K562 (cell line): ENCODE results near the gene LZTR1. TPM values are rescaled to one million over a fixed set of nuclear protein-coding genes. Genes with fewer than 3 reads are reported as not detected.
A peak's percentile ranks its signal among the peaks of the same experiment; 100 is the strongest.

Experiments used
- CBFB ChIP-seq: sonication (generic); formaldehyde crosslinking; IDR thresholded peaks from 2 replicates; pipeline ENCODE4 v1.4.0; 2020; ENCODE audit warnings: mild to moderate bottlenecking, missing genetic modification reagents
- ERF ChIP-seq: fragments of 450-650 bp; formaldehyde crosslinking; IDR thresholded peaks from 2 replicates; pipeline ENCODE4 v1.4.0; 2020; ENCODE audit warnings: mild to moderate bottlenecking, mixed read lengths
- MAZ ChIP-seq, 2 experiments: fragments of 450-650 bp in 1 of 2; sonication (generic) in 1 of 2; formaldehyde crosslinking; IDR thresholded peaks in 1 of 2; conservative IDR thresholded peaks in 1 of 2; 2 replicates each; pipeline versions ENCODE4 v1.4.0 to v1.5.0; 2020; ENCODE audit warnings: mild to moderate bottlenecking in 1 of 2, missing genetic modification reagents in 1 of 2
- NCOA4 ChIP-seq: fragments of 450-650 bp; IDR thresholded peaks from 2 replicates; pipeline ENCODE4 v1.6.1; 2018; ENCODE audit warnings: mild to moderate bottlenecking; ENCODE audit not compliant: partially characterized antibody
- NFIX ChIP-seq: fragments of 250-450 bp; sonication (Bioruptor Pico); IDR thresholded peaks from 2 replicates; pipeline ENCODE4 v1.4.0; 2020; ENCODE audit warnings: low read depth, mild to moderate bottlenecking, moderate library complexity
- NR3C1 ChIP-seq: sonication (generic); formaldehyde crosslinking; IDR thresholded peaks from 2 replicates; pipeline ENCODE4 v1.8.1; 2022; ENCODE audit warnings: missing genetic modification reagents
- PHB ChIP-seq: fragments of 250-450 bp; sonication (Bioruptor Pico); IDR thresholded peaks from 2 replicates; pipeline ENCODE4 v1.5.0; 2021
- SAP30 ChIP-seq: fragments of 200-600 bp; sonication (generic); IDR thresholded peaks from 2 replicates; pipeline ENCODE4 v1.6.1; 2012; ENCODE audit warnings: borderline replicate concordance, low read depth, mild to moderate bottlenecking, moderate library complexity, low read length, control low read depth, inconsistent platforms; ENCODE audit not compliant: insufficient read depth, poor library complexity, severe bottlenecking
- SMAD4 ChIP-seq: fragments of 250-450 bp; sonication (Bioruptor Pico); conservative IDR thresholded peaks from 2 replicates; pipeline ENCODE4 v1.8.0; 2021; ENCODE audit warnings: inconsistent platforms, mild to moderate bottlenecking, moderate library complexity
- SMARCC2 ChIP-seq: fragments of 450-650 bp; IDR thresholded peaks from 2 replicates; pipeline ENCODE4 v1.6.1; 2017; ENCODE audit warnings: antibody characterized with exemption, moderate library complexity, mild to moderate bottlenecking, low read depth
- WHSC1 ChIP-seq: IDR thresholded peaks from one replicate; pipeline ENCODE4 v1.6.1; 2012; ENCODE audit warnings: low read length, control low read depth, inconsistent platforms
- ZNF165 ChIP-seq: fragments of 250-450 bp; sonication (Bioruptor Pico); IDR thresholded peaks from 2 replicates; pipeline ENCODE4 v1.4.0; 2020; ENCODE audit warnings: borderline replicate concordance
- ZNF212 ChIP-seq: fragments of 450-650 bp; formaldehyde crosslinking; IDR thresholded peaks from 2 replicates; pipeline ENCODE4 v1.4.0; 2020; ENCODE audit warnings: mild to moderate bottlenecking
- ZNF586 ChIP-seq: fragments of 450-650 bp; formaldehyde crosslinking; conservative IDR thresholded peaks from 2 replicates; pipeline ENCODE4 v1.4.0; 2020; ENCODE audit warnings: mild to moderate bottlenecking, moderate library complexity
- ZNF695 ChIP-seq: fragments of 450-650 bp; formaldehyde crosslinking; IDR thresholded peaks from 2 replicates; pipeline ENCODE4 v1.4.0; 2020; ENCODE audit warnings: mild to moderate bottlenecking, moderate library complexity
- polyA plus RNA-seq, 8 experiments: library from polyadenylated mRNA; depleted of rRNA in 4 of 8; stranded (reverse) in 5 of 8; unstranded in 3 of 8; fragments of >200 nt; fragmentation: Nextera tagmentation in 2 of 8; fragmentation: Illumina TruSeq in 1 of 8; extraction: Ambion mirVana in 2 of 8; extraction: Trizol in 1 of 8; gene quantifications; 2 replicates each; pipeline versions ENCODE4 v1.2.1 to v1.2.3, GENCODE V29; 2011 to 2014; ENCODE audit warnings: inconsistent platforms in 1 of 8, missing spikeins in 1 of 8
- total RNA-seq, 7 experiments: library from RNA; depleted of rRNA in 6 of 7; stranded (reverse); fragments of >200 nt in 6 of 7; fragmentation: Illumina TruSeq in 2 of 7; extraction: Trizol in 2 of 7; gene quantifications; 2 replicates each; pipeline versions ENCODE4 v1.2.1 to v1.2.3, GENCODE V29; 2011 to 2021; ENCODE audit warnings: low replicate concordance in 1 of 7
- TF ChIP-seq, protein P1 (sequence below), 2 experiments: fragments of 250-450 bp in 1 of 2; fragments of 450-650 bp in 1 of 2; sonication (Bioruptor Pico) in 1 of 2; IDR thresholded peaks; 2 replicates each; pipeline versions ENCODE4 v1.6.1 to v1.8.0; 2016 to 2021; ENCODE audit warnings: mild to moderate bottlenecking in 2 of 2, moderate library complexity in 2 of 2, missing compliant biosample characterization in 1 of 2, missing genetic modification characterization in 1 of 2
- TF ChIP-seq, protein P2 (sequence below): fragments of 450-650 bp; formaldehyde crosslinking; IDR thresholded peaks from 2 replicates; pipeline ENCODE4 v1.4.0; 2020; ENCODE audit warnings: mild to moderate bottlenecking, mixed read lengths
- TF ChIP-seq, protein P3 (sequence below): fragments of 450-650 bp; formaldehyde crosslinking; IDR thresholded peaks from 2 replicates; pipeline ENCODE4 v1.4.0; 2020; ENCODE audit warnings: mild to moderate bottlenecking, moderate library complexity
- TF ChIP-seq, protein P4 (sequence below): fragments of 250-450 bp; sonication (Bioruptor Pico); IDR thresholded peaks from 2 replicates; pipeline ENCODE4 v1.4.0; 2020; ENCODE audit warnings: mild to moderate bottlenecking, moderate library complexity
- TF ChIP-seq, protein P5 (sequence below), 2 experiments: fragments of 450-650 bp in 1 of 2; sonication (generic) in 1 of 2; formaldehyde crosslinking; conservative IDR thresholded peaks; 2 replicates each; pipeline versions ENCODE4 v1.4.0 to v1.8.1; 2020 to 2022; ENCODE audit warnings: mild to moderate bottlenecking in 1 of 2, missing genetic modification reagents in 1 of 2

The LZTR1 gene
- total and polyA plus RNA-seq, 9 of the 15 experiments (the other 6 are each of a cell fraction or from before 2014, with no cell fraction given) = 2.2 to 135 (median 63.0) TPM

DNA sequence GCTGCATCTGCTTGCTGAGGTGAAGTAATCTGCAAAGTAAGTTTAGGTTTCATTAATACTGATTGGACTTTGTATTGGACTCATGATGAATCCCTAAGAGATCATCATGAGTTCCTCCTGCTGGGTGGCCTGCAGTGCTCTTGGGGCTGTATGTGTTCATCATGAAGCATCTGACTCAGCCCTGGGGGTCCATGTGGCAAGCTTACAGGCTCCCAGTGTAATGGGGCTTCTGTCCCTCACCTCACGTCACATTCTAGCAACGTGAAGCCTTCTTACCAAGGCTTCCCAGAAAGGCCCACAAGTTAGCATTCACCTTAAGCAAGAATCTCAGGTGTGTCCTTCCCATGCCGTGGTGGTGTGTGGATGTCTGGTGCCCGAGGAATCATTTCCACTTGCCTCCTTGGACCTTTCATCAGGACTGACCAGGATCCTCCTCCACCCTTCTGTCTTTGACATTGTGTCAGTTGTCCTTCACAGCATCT is 41.2 kb upstream of the LZTR1 start (continued):
- TF ChIP-seq, protein P1, sequence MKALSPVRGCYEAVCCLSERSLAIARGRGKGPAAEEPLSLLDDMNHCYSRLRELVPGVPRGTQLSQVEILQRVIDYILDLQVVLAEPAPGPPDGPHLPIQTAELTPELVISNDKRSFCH (CRISPR knock-in tag; IDR thresholded peaks at IDR 0.05) = peak; percentile 66; the same call in 1 of the 2 replicates
- TF ChIP-seq, protein P1 (tag; IDR thresholded peaks at IDR 0.05) = no peak
- peak; percentile 72; the same call in 1 of the 2 replicates for TF ChIP-seq ZNF212 (CRISPR knock-in tag)
- TF ChIP-seq SAP30 = no peak
- 0 out of 2 replicates have a peak, but pooled peaks have one; percentile 30 for TF ChIP-seq CBFB (CRISPR knock-in tag)
- 0 out of 2 replicates have a peak, but pooled peaks have one; percentile 22 for TF ChIP-seq ZNF586 (CRISPR knock-in tag)
- peak; percentile 73; the same call in 1 of the 2 replicates for TF ChIP-seq ERF (CRISPR knock-in tag)
- 0 out of 2 replicates have a peak, but pooled peaks have one; percentile 67 for TF ChIP-seq ZNF165
- TF ChIP-seq, protein P2, sequence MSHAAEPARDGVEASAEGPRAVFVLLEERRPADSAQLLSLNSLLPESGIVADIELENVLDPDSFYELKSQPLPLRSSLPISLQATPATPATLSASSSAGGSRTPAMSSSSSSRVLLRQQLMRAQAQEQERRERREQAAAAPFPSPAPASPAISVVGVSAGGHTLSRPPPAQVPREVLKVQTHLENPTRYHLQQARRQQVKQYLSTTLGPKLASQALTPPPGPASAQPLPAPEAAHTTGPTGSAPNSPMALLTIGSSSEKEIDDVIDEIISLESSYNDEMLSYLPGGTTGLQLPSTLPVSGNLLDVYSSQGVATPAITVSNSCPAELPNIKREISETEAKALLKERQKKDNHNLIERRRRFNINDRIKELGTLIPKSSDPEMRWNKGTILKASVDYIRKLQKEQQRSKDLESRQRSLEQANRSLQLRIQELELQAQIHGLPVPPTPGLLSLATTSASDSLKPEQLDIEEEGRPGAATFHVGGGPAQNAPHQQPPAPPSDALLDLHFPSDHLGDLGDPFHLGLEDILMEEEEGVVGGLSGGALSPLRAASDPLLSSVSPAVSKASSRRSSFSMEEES = 0 out of 2 replicates have a peak, but pooled peaks have one; percentile 4
- TF ChIP-seq NCOA4 = no peak
- no peak for TF ChIP-seq SMARCC2
- TF ChIP-seq SMAD4 = 0 out of 2 replicates have a peak, but pooled peaks have one; percentile 28
- 0 out of 2 replicates have a peak, but pooled peaks have one; percentile 51 for TF ChIP-seq NR3C1 (CRISPR knock-in tag)
- TF ChIP-seq MAZ (CRISPR knock-in tag; conservative IDR thresholded peaks at IDR 0.05 in 1 of 2, IDR thresholded peaks at IDR 0.05 in 1 of 2) = 0 out of 4 replicates have a peak, but pooled peaks of 1 of the 2 experiments have one; percentile 23
- no peak for TF ChIP-seq NFIX (CRISPR knock-in tag)
- peak; percentile 93 for TF ChIP-seq WHSC1
- TF ChIP-seq, protein P3, sequence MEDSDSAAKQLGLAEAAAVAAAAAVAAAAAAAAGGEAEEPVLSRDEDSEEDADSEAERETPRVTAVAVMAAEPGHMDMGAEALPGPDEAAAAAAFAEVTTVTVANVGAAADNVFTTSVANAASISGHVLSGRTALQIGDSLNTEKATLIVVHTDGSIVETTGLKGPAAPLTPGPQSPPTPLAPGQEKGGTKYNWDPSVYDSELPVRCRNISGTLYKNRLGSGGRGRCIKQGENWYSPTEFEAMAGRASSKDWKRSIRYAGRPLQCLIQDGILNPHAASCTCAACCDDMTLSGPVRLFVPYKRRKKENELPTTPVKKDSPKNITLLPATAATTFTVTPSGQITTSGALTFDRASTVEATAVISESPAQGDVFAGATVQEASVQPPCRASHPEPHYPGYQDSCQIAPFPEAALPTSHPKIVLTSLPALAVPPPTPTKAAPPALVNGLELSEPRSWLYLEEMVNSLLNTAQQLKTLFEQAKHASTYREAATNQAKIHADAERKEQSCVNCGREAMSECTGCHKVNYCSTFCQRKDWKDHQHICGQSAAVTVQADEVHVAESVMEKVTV = no peak
- 0 out of 2 replicates have a peak, but pooled peaks have one; percentile 26 for TF ChIP-seq PHB (CRISPR knock-in tag)
- TF ChIP-seq ZNF695 (CRISPR knock-in tag) = 0 out of 2 replicates have a peak, but pooled peaks have one; percentile 32
- TF ChIP-seq, protein P4, sequence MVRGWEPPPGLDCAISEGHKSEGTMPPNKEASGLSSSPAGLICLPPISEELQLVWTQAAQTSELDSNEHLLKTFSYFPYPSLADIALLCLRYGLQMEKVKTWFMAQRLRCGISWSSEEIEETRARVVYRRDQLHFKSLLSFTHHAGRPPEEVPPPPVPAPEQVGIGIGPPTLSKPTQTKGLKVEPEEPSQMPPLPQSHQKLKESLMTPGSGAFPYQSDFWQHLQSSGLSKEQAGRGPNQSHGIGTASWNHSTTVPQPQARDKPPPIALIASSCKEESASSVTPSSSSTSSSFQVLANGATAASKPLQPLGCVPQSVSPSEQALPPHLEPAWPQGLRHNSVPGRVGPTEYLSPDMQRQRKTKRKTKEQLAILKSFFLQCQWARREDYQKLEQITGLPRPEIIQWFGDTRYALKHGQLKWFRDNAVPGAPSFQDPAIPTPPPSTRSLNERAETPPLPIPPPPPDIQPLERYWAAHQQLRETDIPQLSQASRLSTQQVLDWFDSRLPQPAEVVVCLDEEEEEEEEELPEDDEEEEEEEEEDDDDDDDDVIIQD (CRISPR knock-in tag) = no peak
- TF ChIP-seq, protein P5, sequence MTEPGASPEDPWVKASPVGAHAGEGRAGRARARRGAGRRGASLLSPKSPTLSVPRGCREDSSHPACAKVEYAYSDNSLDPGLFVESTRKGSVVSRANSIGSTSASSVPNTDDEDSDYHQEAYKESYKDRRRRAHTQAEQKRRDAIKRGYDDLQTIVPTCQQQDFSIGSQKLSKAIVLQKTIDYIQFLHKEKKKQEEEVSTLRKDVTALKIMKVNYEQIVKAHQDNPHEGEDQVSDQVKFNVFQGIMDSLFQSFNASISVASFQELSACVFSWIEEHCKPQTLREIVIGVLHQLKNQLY (CRISPR knock-in tag; conservative IDR thresholded peaks at IDR 0.05) = peak; percentile 44 to 73; a peak in 2 of 4 replicates
